OCI-LY3 (cell line): ENCODE measurements around the gene TEAD1.

Experiments used
- H2AFZ ChIP-seq: fragments of 200-600, 300-600 bp; shearing (Covaris generic); 2 replicates; pipeline ENCODE4 v1.6.0; 2014; ENCODE audit warnings: antibody characterized with exemption, low read depth, low read length
- H3K27ac ChIP-seq: fragments of 200-600, 300-600 bp; sonication (generic); 2 replicates; pipeline ENCODE4 v1.5.1; 2014; ENCODE audit warnings: mild to moderate bottlenecking, low read length, moderate library complexity, mixed read lengths
- H3K27me3 ChIP-seq: fragments of 200-600, 300-600 bp; sonication (generic); 2 replicates; pipeline ENCODE4 v1.6.1; 2014; ENCODE audit warnings: low read depth, low read length, mixed read lengths
- H3K36me3 ChIP-seq: fragments of 200-600, 300-600 bp; sonication (generic); replicated peaks from 2 replicates; pipeline ENCODE3; 2014; ENCODE audit warnings: low read depth, low read length, mixed read lengths
- H3K4me1 ChIP-seq: fragments of 300-600, 200-600 bp; sonication (generic); 2 replicates; pipeline ENCODE4 v1.6.1; 2014; ENCODE audit warnings: low read length, mixed read lengths
- H3K4me2 ChIP-seq: fragments of 200-600, 300-600 bp; sonication (generic); 2 replicates; pipeline ENCODE4 v1.6.1; 2014; ENCODE audit warnings: low read length, mixed read lengths
- H3K4me3 ChIP-seq: fragments of 300-600, 200-600 bp; sonication (generic); 2 replicates; pipeline ENCODE4 v1.5.1; 2014; ENCODE audit warnings: antibody characterized with exemption, mild to moderate bottlenecking, low read length, moderate library complexity
- H3K79me2 ChIP-seq: fragments of 300-600, 200-600 bp; shearing (Covaris generic); 2 replicates; pipeline ENCODE4 v1.6.1; 2014; ENCODE audit warnings: mild to moderate bottlenecking, low read length, mixed read lengths
- H3K9ac ChIP-seq: fragments of 300-600, 200-600 bp; shearing (Covaris generic); 2 replicates; pipeline ENCODE4 v1.6.0; 2014; ENCODE audit warnings: mild to moderate bottlenecking, low read length, moderate library complexity
- H3K9me3 ChIP-seq: fragments of 200-600, 300-600 bp; shearing (Covaris generic); 2 replicates; pipeline ENCODE4 v1.6.1; 2014; ENCODE audit warnings: low read length, mixed read lengths; ENCODE audit not compliant: insufficient read depth
- H4K20me1 ChIP-seq: fragments of 200-600, 300-600 bp; sonication (generic); 2 replicates; pipeline ENCODE4 v1.6.1; 2016; ENCODE audit warnings: low read length, mixed read lengths; ENCODE audit not compliant: insufficient read depth
- EZH2phosphoT487 ChIP-seq: fragments of 200-600 bp; shearing (Covaris generic); IDR thresholded peaks from 2 replicates; pipeline ENCODE4 v1.6.1; 2018; ENCODE audit warnings: antibody characterized with exemption, mixed run types, low read depth
- TF ChIP-seq, protein P1 (sequence below): fragments of 200-600, 300-600 bp; sonication (generic); IDR thresholded peaks from 2 replicates; pipeline ENCODE4 v1.5.1; 2014; ENCODE audit warnings: antibody characterized with exemption, low read length, low read depth

The TEAD1 gene

GRCh38 chr11:12671370-12671769, 2.9 kb upstream of the TEAD1 start:
- no peaks in the 10 kb centered on the region for H3K79me2 ChIP-seq
- H3K4me1 ChIP-seq: no peaks in the 10 kb centered on the region
- no peaks in the 10 kb centered on the region for H4K20me1 ChIP-seq
- no peak overlapping the region for H3K4me2 ChIP-seq
- no peak overlapping the region for H3K27ac ChIP-seq
- no peaks in the 10 kb centered on the region for H3K9me3 ChIP-seq
- no peak overlapping the region for H2AFZ ChIP-seq
- no peak overlapping the region for H3K4me3 ChIP-seq
- H3K36me3 ChIP-seq: no peaks in the 10 kb centered on the region
- no peak for TF ChIP-seq EZH2phosphoT487
- TF ChIP-seq, protein P1, sequence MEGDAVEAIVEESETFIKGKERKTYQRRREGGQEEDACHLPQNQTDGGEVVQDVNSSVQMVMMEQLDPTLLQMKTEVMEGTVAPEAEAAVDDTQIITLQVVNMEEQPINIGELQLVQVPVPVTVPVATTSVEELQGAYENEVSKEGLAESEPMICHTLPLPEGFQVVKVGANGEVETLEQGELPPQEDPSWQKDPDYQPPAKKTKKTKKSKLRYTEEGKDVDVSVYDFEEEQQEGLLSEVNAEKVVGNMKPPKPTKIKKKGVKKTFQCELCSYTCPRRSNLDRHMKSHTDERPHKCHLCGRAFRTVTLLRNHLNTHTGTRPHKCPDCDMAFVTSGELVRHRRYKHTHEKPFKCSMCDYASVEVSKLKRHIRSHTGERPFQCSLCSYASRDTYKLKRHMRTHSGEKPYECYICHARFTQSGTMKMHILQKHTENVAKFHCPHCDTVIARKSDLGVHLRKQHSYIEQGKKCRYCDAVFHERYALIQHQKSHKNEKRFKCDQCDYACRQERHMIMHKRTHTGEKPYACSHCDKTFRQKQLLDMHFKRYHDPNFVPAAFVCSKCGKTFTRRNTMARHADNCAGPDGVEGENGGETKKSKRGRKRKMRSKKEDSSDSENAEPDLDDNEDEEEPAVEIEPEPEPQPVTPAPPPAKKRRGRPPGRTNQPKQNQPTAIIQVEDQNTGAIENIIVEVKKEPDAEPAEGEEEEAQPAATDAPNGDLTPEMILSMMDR: no peak
- H3K9ac ChIP-seq: no peak overlapping the region
- H3K27me3 ChIP-seq: peaks cover 6% of the 10 kb centered on the region; the same call in 1 of the 2 replicates

GRCh38 chr11:12673601-12673923, 659 bp upstream of the TEAD1 start:
- H3K4me2 ChIP-seq: no peak overlapping the region
- H2AFZ ChIP-seq: no peak overlapping the region
- H3K36me3 ChIP-seq: no peaks in the 10 kb centered on the region
- H4K20me1 ChIP-seq: no peaks in the 10 kb centered on the region
- no peak overlapping the region for H3K27ac ChIP-seq
- H3K4me3 ChIP-seq: no peak overlapping the region
- no peaks in the 10 kb centered on the region for H3K4me1 ChIP-seq
- no peaks in the 10 kb centered on the region for H3K9me3 ChIP-seq
- H3K79me2 ChIP-seq: no peaks in the 10 kb centered on the region
- no peak for TF ChIP-seq EZH2phosphoT487
- TF ChIP-seq, protein P1: no peak
- no peak overlapping the region for H3K9ac ChIP-seq
- H3K27me3 ChIP-seq: peaks cover 20% of the 10 kb centered on the region

- no peak overlapping the region for H3K9ac ChIP-seq
- H2AFZ ChIP-seq: no peak overlapping the region
- no peaks in the 10 kb centered on the region for H3K79me2 ChIP-seq
- no peak overlapping the region for H3K4me3 ChIP-seq
- no peaks in the 10 kb centered on the region for H3K9me3 ChIP-seq
- H3K36me3 ChIP-seq: no peaks in the 10 kb centered on the region
- H3K27ac ChIP-seq: no peak overlapping the region
- peaks cover 27% of the 10 kb centered on the region for H3K27me3 ChIP-seq
- TF ChIP-seq EZH2phosphoT487: no peak
- TF ChIP-seq, protein P1: no peak
- H4K20me1 ChIP-seq: no peaks in the 10 kb centered on the region
- H3K4me1 ChIP-seq: no peaks in the 10 kb centered on the region
- no peak overlapping the region for H3K4me2 ChIP-seq
These were observed 332 bp downstream of the TEAD1 start for GRCh38 chr11:12674571-12674935.

- Histone ChIP-seq H3K4me3 (no peak overlapping the region), H3K9me3 (no peaks in the 10 kb centered on the region), H3K9ac (no peak overlapping the region), H3K36me3 (no peaks in the 10 kb centered on the region), H3K79me2 (no peaks in the 10 kb centered on the region), H3K27ac (no peak overlapping the region), H2AFZ (no peak overlapping the region), H3K4me1 (no peaks in the 10 kb centered on the region), H4K20me1 (no peaks in the 10 kb centered on the region), H3K4me2 (no peak overlapping the region), H3K27me3 (peaks cover 29% of the 10 kb centered on the region)
- TF ChIP-seq, protein P1: no peak
- TF ChIP-seq EZH2phosphoT487: no peak
These were observed 895 bp downstream of the TEAD1 start for GRCh38 chr11:12674936-12675696.
